GM08714 (cell line): ENCODE data around the gene GRIA1.

ENCODE experiments used
- H3K4me3 ChIP-seq: fragments of 200-500 bp; sonication (Bioruptor generic); 2 replicates; pipeline ENCODE4 v1.5.1; 2014; ENCODE audit warnings: mild to moderate bottlenecking, low read length, inconsistent platforms
- ZNF274 ChIP-seq: IDR thresholded peaks from 2 replicates; pipeline ENCODE4 v1.6.1; 2012; ENCODE audit warnings: mild to moderate bottlenecking, low read depth, low read length

The GRIA1 gene

GRCh38 chr5:153490118-153491037 is at the start of gene GRIA1:
Gene GRIA1, plus strand, starts transcription at chr5:153490670.
- TF ChIP-seq ZNF274 = no peak
- no peak within 1 kb of the TSS for H3K4me3 ChIP-seq

GRCh38 chr5:153445875-153446579 is 44.4 kb upstream of the GRIA1 start:
- H3K4me3 ChIP-seq = no peak overlapping the region
- no peak for TF ChIP-seq ZNF274

- TF ChIP-seq ZNF274 = no peak
- no peak overlapping the region for H3K4me3 ChIP-seq
Observed at GRCh38 chr5:153447534-153447933, 42.9 kb upstream of the GRIA1 start.

- TF ChIP-seq ZNF274 = no peak
- no peak overlapping the region for H3K4me3 ChIP-seq
Observed at GRCh38 chr5:153456354-153456753, 34.1 kb upstream of the GRIA1 start.

GRCh38 chr5:153456993-153457392 is 33.5 kb upstream of the GRIA1 start:
- H3K4me3 ChIP-seq = no peak overlapping the region
- TF ChIP-seq ZNF274 = no peak

GRCh38 chr5:153458268-153458667 is 32.2 kb upstream of the GRIA1 start:
- TF ChIP-seq ZNF274 = no peak
- no peak overlapping the region for H3K4me3 ChIP-seq

GRCh38 chr5:153459051-153459743 is 31.3 kb upstream of the GRIA1 start:
- H3K4me3 ChIP-seq = no peak overlapping the region
- no peak for TF ChIP-seq ZNF274

- no peak for TF ChIP-seq ZNF274
- H3K4me3 ChIP-seq = no peak overlapping the region
Observed at GRCh38 chr5:153460421-153460820, 30.0 kb upstream of the GRIA1 start.

GRCh38 chr5:153461341-153461740 is 29.1 kb upstream of the GRIA1 start:
- H3K4me3 ChIP-seq = no peak overlapping the region
- TF ChIP-seq ZNF274 = no peak

GRCh38 chr5:153463806-153464205 is 26.7 kb upstream of the GRIA1 start:
- H3K4me3 ChIP-seq = no peak overlapping the region
- TF ChIP-seq ZNF274 = no peak

GRCh38 chr5:153467546-153467945 is 22.9 kb upstream of the GRIA1 start:
- no peak overlapping the region for H3K4me3 ChIP-seq
- TF ChIP-seq ZNF274 = no peak

GRCh38 chr5:153469423-153469822 is 21.0 kb upstream of the GRIA1 start:
- no peak for TF ChIP-seq ZNF274
- no peak overlapping the region for H3K4me3 ChIP-seq

GRCh38 chr5:153470736-153471135 is 19.7 kb upstream of the GRIA1 start:
- no peak overlapping the region for H3K4me3 ChIP-seq
- TF ChIP-seq ZNF274 = no peak

- TF ChIP-seq ZNF274 = no peak
- H3K4me3 ChIP-seq = no peak overlapping the region
Observed at GRCh38 chr5:153476767-153477166, 13.7 kb upstream of the GRIA1 start.
